ENCODE measurements around the gene ELL3.
"Not testable (repeated sequence)": the region's sequence is repeated elsewhere in the genome, so short reads cannot be mapped to it uniquely, and the experiment has no call there.

Gene ELL3

GRCh38 chr15:43824302-43825246 is 47.8 kb upstream of the ELL3 start, which contains the start of gene MFAP1:
Gene MFAP1 (minus strand): TSS chr15:43824690. CDS start chr15:43824569, 121 bp downstream.
- TF ChIP-seq CTCF (IDR thresholded peaks at IDR 0.05; ENCODE audit: borderline replicate concordance, extremely low read depth, low read length, poor library complexity, severe bottlenecking) (no peak), EZH2 (IDR thresholded peaks at IDR 0.05; ENCODE audit: borderline replicate concordance, low read depth, low read length, severe bottlenecking) (no peak)
- peak within 1 kb of the TSS; percentile 96 for H2AFZ ChIP-seq (ENCODE audit: low read depth, low read length)
- H3K4me2 ChIP-seq (ENCODE audit: insufficient read depth, low read length) = peak within 1 kb of the TSS; percentile 79
- H4K20me1 ChIP-seq (ENCODE audit: insufficient read depth, low read length) = peaks cover 3% of the 10 kb centered on the region; the same call in 1 of the 2 replicates
- peaks cover 9% of the 10 kb centered on the region for H3K36me3 ChIP-seq (ENCODE audit: insufficient read depth, low read length)
- H3K9ac ChIP-seq (ENCODE audit: low read depth, low read length) = peak within 1 kb of the TSS; percentile 68
- H3K27me3 ChIP-seq (ENCODE audit: insufficient read depth, low read length, poor library complexity) = no peaks in the 10 kb centered on the region
- DNase-seq (peak; percentile 94), ATAC-seq (ENCODE audit: insufficient read depth, low read depth) (peak; percentile 82)
- peak within 1 kb of the TSS; percentile 96 to 97 for H3K4me3 ChIP-seq (ENCODE audit: low read depth in 1 of 2, low read length in 2 of 2)
- peaks cover 77% of the 10 kb centered on the region for H3K4me1 ChIP-seq (ENCODE audit: insufficient read depth, low read length)
- peak within 1 kb of the TSS; percentile 95 for H3K27ac ChIP-seq (ENCODE audit: low read length)
- no peaks in the 10 kb centered on the region for H3K9me3 ChIP-seq (ENCODE audit: insufficient read depth, low read length, severe bottlenecking)
- H3K79me2 ChIP-seq (ENCODE audit: insufficient read depth, low read length) = peaks cover 97% of the 10 kb centered on the region

GRCh38 chr15:43821505-43821904 is 44.7 kb upstream of the ELL3 start:
- Histone ChIP-seq H4K20me1 (ENCODE audit: insufficient read depth, low read length) (peaks cover 5% of the 10 kb centered on the region; the same call in 1 of the 2 replicates), H3K4me2 (ENCODE audit: insufficient read depth, low read length) (peak overlapping the region; percentile 58), H3K79me2 (ENCODE audit: insufficient read depth, low read length) (peaks cover 93% of the 10 kb centered on the region), H3K27ac (ENCODE audit: low read length) (no peak overlapping the region; the same call in 1 of the 2 replicates), H2AFZ (ENCODE audit: low read depth, low read length) (no peak overlapping the region), H3K4me1 (ENCODE audit: insufficient read depth, low read length) (peaks cover 56% of the 10 kb centered on the region), H3K9ac (ENCODE audit: low read depth, low read length) (no peak overlapping the region), H3K4me3 (ENCODE audit: low read depth in 1 of 2, low read length in 2 of 2) (no peak overlapping the region), H3K9me3 (ENCODE audit: insufficient read depth, low read length, severe bottlenecking) (no peaks in the 10 kb centered on the region), H3K36me3 (ENCODE audit: insufficient read depth, low read length) (peaks cover 21% of the 10 kb centered on the region), H3K27me3 (ENCODE audit: insufficient read depth, low read length, poor library complexity) (no peaks in the 10 kb centered on the region)
- DNase-seq (no peak), ATAC-seq (ENCODE audit: insufficient read depth, low read depth) (no peak)
- no peak for TF ChIP-seq CTCF (IDR thresholded peaks at IDR 0.05; ENCODE audit: borderline replicate concordance, extremely low read depth, low read length, poor library complexity, severe bottlenecking)
- TF ChIP-seq EZH2 (IDR thresholded peaks at IDR 0.05; ENCODE audit: borderline replicate concordance, low read depth, low read length, severe bottlenecking) = no peak

GRCh38 chr15:43815064-43815463 is 38.3 kb upstream of the ELL3 start:
- peaks cover 77% of the 10 kb centered on the region for H3K36me3 ChIP-seq (ENCODE audit: insufficient read depth, low read length)
- not testable (repeated sequence) for H3K4me1 ChIP-seq (ENCODE audit: insufficient read depth, low read length); H3K27ac ChIP-seq (ENCODE audit: low read length)

More at GRCh38 chr15:43815064-43815463, 38.3 kb upstream of the ELL3 start:
- H3K9ac ChIP-seq (ENCODE audit: low read depth, low read length); H3K4me2 ChIP-seq (ENCODE audit: insufficient read depth, low read length); H3K9me3 ChIP-seq (ENCODE audit: insufficient read depth, low read length, severe bottlenecking); DNase-seq; ATAC-seq (ENCODE audit: insufficient read depth, low read depth); H3K27me3 ChIP-seq (ENCODE audit: insufficient read depth, low read length, poor library complexity); H3K4me3 ChIP-seq (ENCODE audit: low read depth in 1 of 2, low read length in 2 of 2); H4K20me1 ChIP-seq (ENCODE audit: insufficient read depth, low read length); H2AFZ ChIP-seq (ENCODE audit: low read depth, low read length): not testable (repeated sequence)
- H3K79me2 ChIP-seq (ENCODE audit: insufficient read depth, low read length) = peaks cover 32% of the 10 kb centered on the region
